Thyroid gland (tissue), 4 donors: ENCODE data around the gene KCNIP1.

Source experiments
- CTCF ChIP-seq, 6 experiments: fragments of 200-600 bp in 3 of 6; fragments of 450-650 bp in 3 of 6; sonication (generic) in 3 of 6; IDR thresholded peaks; one replicate each; pipeline ENCODE4 v1.5.1; 2016 to 2019; ENCODE audit warnings: antibody characterized with exemption in 6 of 6, mild to moderate bottlenecking in 2 of 6, inconsistent platforms in 1 of 6, moderate library complexity in 1 of 6
- POLR2A ChIP-seq, 2 donors: fragments of 450-650 bp; IDR thresholded peaks; one replicate each; pipeline ENCODE4 v1.6.1; 2017; ENCODE audit warnings: antibody characterized with exemption in 2 of 2, mild to moderate bottlenecking in 2 of 2, moderate library complexity in 1 of 2

GRCh38 chr5:170579601-170580000 is 75.8 kb downstream of the KCNIP1 start:
- no peak for TF ChIP-seq CTCF (IDR thresholded peaks at IDR 0.05)
- TF ChIP-seq POLR2A (IDR thresholded peaks at IDR 0.05): no peak
